Neural cell (in vitro differentiated cells): Measurements from ENCODE around the gene BLNK. TPM values are rescaled to one million over a fixed set of nuclear protein-coding genes. Genes with fewer than 3 reads are reported as not detected.

Experiments used
- H2AFZ ChIP-seq: fragments of 200-600, 300-800 bp; sonication (generic), shearing (Covaris generic); 2 replicates; pipeline ENCODE4 v1.6.0; 2014; ENCODE audit warnings: low read depth, mild to moderate bottlenecking, antibody characterized with exemption, low read length, moderate library complexity
- H3F3A ChIP-seq: fragments of 200-600 bp; shearing (Covaris generic); 2 replicates; pipeline ENCODE4 v1.6.1; 2016; ENCODE audit warnings: mild to moderate bottlenecking, moderate library complexity, mixed read lengths, antibody characterized with exemption, low read length; ENCODE audit not compliant: insufficient read depth, poor library complexity, severe bottlenecking
- H3K27ac ChIP-seq: fragments of 200-600, 300-800 bp; sonication (generic), shearing (Covaris generic); 2 replicates; pipeline ENCODE4 v1.5.1; 2014; ENCODE audit warnings: mild to moderate bottlenecking, low read length, moderate library complexity
- H3K27me3 ChIP-seq: fragments of 300-800, 200-600 bp; sonication (generic), shearing (Covaris generic); 2 replicates; pipeline ENCODE4 v1.6.0; 2014; ENCODE audit warnings: mild to moderate bottlenecking, low read depth, low read length, moderate library complexity; ENCODE audit not compliant: insufficient read depth
- H3K36me3 ChIP-seq: fragments of 300-800, 200-600 bp; sonication (generic), shearing (Covaris generic); 2 replicates; pipeline ENCODE4 v1.5.1; 2014; ENCODE audit warnings: mild to moderate bottlenecking, antibody characterized with exemption, low read length, moderate library complexity; ENCODE audit not compliant: insufficient read depth
- H3K4me2 ChIP-seq: fragments of 300-800, 200-600 bp; sonication (generic), shearing (Covaris generic); 2 replicates; pipeline ENCODE4 v1.6.0; 2014; ENCODE audit warnings: mild to moderate bottlenecking, low read length
- H3K4me3 ChIP-seq: fragments of 300-800, 200-600 bp; sonication (generic), shearing (Covaris generic); 2 replicates; pipeline ENCODE4 v1.5.1; 2014; ENCODE audit warnings: mild to moderate bottlenecking, low read length, moderate library complexity
- H3K79me2 ChIP-seq: fragments of 200-600 bp; shearing (Covaris generic); replicated peaks from 2 replicates; pipeline ENCODE4 v1.6.0; 2014; ENCODE audit warnings: mild to moderate bottlenecking, low read length, moderate library complexity; ENCODE audit not compliant: insufficient read depth
- H3K9ac ChIP-seq: fragments of 300-800, 200-600 bp; sonication (generic), shearing (Covaris generic); 2 replicates; pipeline ENCODE4 v1.6.1; 2016; ENCODE audit warnings: mild to moderate bottlenecking, low read length, mixed read lengths
- H3K9me2 ChIP-seq: fragments of 200-600 bp; shearing (Covaris generic); 2 replicates; pipeline ENCODE4 v1.6.1; 2016; ENCODE audit warnings: mild to moderate bottlenecking, low read length, mixed read lengths; ENCODE audit not compliant: insufficient read depth
- H3K9me3 ChIP-seq: fragments of 200-600, 300-800 bp; sonication (generic), shearing (Covaris generic); 2 replicates; pipeline ENCODE4 v1.6.1; 2016; ENCODE audit warnings: mild to moderate bottlenecking, mixed run types, low read length, moderate library complexity, mixed read lengths
- H4K20me1 ChIP-seq: fragments of 200-600 bp; shearing (Covaris generic); 2 replicates; pipeline ENCODE4 v1.6.1; 2016; ENCODE audit warnings: mild to moderate bottlenecking, mixed run types; ENCODE audit not compliant: insufficient read depth
- CTCF ChIP-seq: fragments of 450-650 bp; IDR thresholded peaks from 2 replicates; pipeline ENCODE4 v1.5.1; 2014; ENCODE audit warnings: antibody characterized with exemption, mild to moderate bottlenecking, moderate library complexity; ENCODE audit not compliant: poor library complexity, severe bottlenecking
- EP300 ChIP-seq: fragments of 450-650 bp; conservative IDR thresholded peaks from 2 replicates; pipeline ENCODE4 v1.6.1; 2014; ENCODE audit warnings: antibody characterized with exemption, mild to moderate bottlenecking, moderate library complexity; ENCODE audit not compliant: poor library complexity, severe bottlenecking
- EZH2 ChIP-seq: fragments of 200-600, 300-800 bp; shearing (Covaris generic), sonication (generic); IDR thresholded peaks from 2 replicates; pipeline ENCODE4 v1.6.1; 2014; ENCODE audit warnings: antibody characterized with exemption, low read length, borderline replicate concordance, mild to moderate bottlenecking; ENCODE audit not compliant: insufficient read depth, poor library complexity, severe bottlenecking
- MXI1 ChIP-seq: fragments of 450-650 bp; conservative IDR thresholded peaks from 2 replicates; pipeline ENCODE4 v1.6.1; 2014; ENCODE audit warnings: antibody characterized with exemption, mild to moderate bottlenecking; ENCODE audit not compliant: poor library complexity, severe bottlenecking
- POLR2AphosphoS5 ChIP-seq: IDR thresholded peaks from 2 replicates; pipeline ENCODE4 v1.6.1; 2012
- RAD21 ChIP-seq: fragments of 450-650 bp; conservative IDR thresholded peaks from 2 replicates; pipeline ENCODE4 v1.6.1; 2014; ENCODE audit warnings: antibody characterized with exemption, mild to moderate bottlenecking, moderate library complexity
- REST ChIP-seq: IDR thresholded peaks from 2 replicates; pipeline ENCODE4 v1.6.1; 2012; ENCODE audit warnings: borderline replicate concordance
- SMC3 ChIP-seq: fragments of 450-650 bp; conservative IDR thresholded peaks from 2 replicates; pipeline ENCODE4 v1.6.1; 2014; ENCODE audit warnings: antibody characterized with exemption, mild to moderate bottlenecking, moderate library complexity; ENCODE audit not compliant: poor library complexity
- TAF1 ChIP-seq: IDR thresholded peaks from 2 replicates; pipeline ENCODE4 v1.6.1; 2012; ENCODE audit warnings: low read depth
- polyA plus RNA-seq: library from polyadenylated mRNA; depleted of rRNA; stranded (reverse); fragments of >200 nt; gene quantifications from 2 replicates; pipeline ENCODE4 v1.2.3, GENCODE V29; 2014

BLNK gene
- polyA plus RNA-seq, 1 donor from 2014 or later: not detected

GRCh38 chr10:96153070-96153469 lies 118.3 kb downstream of the BLNK start:
- Histone ChIP-seq H4K20me1 (no peaks in the 10 kb centered on the region), H2AFZ (no peak overlapping the region), H3K4me3 (no peak overlapping the region), H3K27ac (no peak overlapping the region), H3K9ac (no peak overlapping the region), H3F3A (no peaks in the 10 kb centered on the region), H3K36me3 (no peaks in the 10 kb centered on the region), H3K9me3 (no peaks in the 10 kb centered on the region), H3K79me2 (no peaks in the 10 kb centered on the region), H3K27me3 (no peaks in the 10 kb centered on the region), H3K9me2 (no peaks in the 10 kb centered on the region), H3K4me2 (no peak overlapping the region)
- TF ChIP-seq POLR2AphosphoS5 (no peak), REST (no peak), EP300 (no peak), EZH2 (no peak), TAF1 (no peak), MXI1 (no peak), SMC3 (no peak), RAD21 (no peak), CTCF (no peak)

GRCh38 chr10:96152437-96152836 lies 118.9 kb downstream of the BLNK start:
- H3K9me3 ChIP-seq: no peaks in the 10 kb centered on the region
- H3K4me3 ChIP-seq: no peak overlapping the region
- H3K9ac ChIP-seq: no peak overlapping the region
- no peaks in the 10 kb centered on the region for H3F3A ChIP-seq
- TF ChIP-seq TAF1 (no peak), RAD21 (no peak), MXI1 (no peak), SMC3 (no peak), POLR2AphosphoS5 (no peak), EP300 (no peak), EZH2 (no peak), REST (no peak), CTCF (no peak)
- no peaks in the 10 kb centered on the region for H3K9me2 ChIP-seq
- H3K79me2 ChIP-seq: no peaks in the 10 kb centered on the region
- peaks cover 2% of the 10 kb centered on the region for H3K36me3 ChIP-seq
- H2AFZ ChIP-seq: no peak overlapping the region
- H3K4me2 ChIP-seq: no peak overlapping the region
- no peaks in the 10 kb centered on the region for H4K20me1 ChIP-seq
- H3K27ac ChIP-seq: no peak overlapping the region
- no peaks in the 10 kb centered on the region for H3K27me3 ChIP-seq
